Mammary epithelial cell (primary cell): ENCODE measurements around the gene PUSL1.

ENCODE experiments used
- CTCF ChIP-seq, 2 donors: IDR thresholded peaks in 1 of 2; conservative IDR thresholded peaks in 1 of 2; 2 replicates each; pipeline ENCODE4 v1.5.1; 2011 to 2012; ENCODE audit warnings: inconsistent platforms in 2 of 2, low read length in 2 of 2, mild to moderate bottlenecking in 2 of 2, control low read depth in 1 of 2, low read depth in 1 of 2; ENCODE audit not compliant: insufficient read depth in 1 of 2; ENCODE audit errors: extremely low read depth in 1 of 2
- EZH2 ChIP-seq: IDR thresholded peaks from 2 replicates; pipeline ENCODE4 v1.6.1; 2012; ENCODE audit warnings: low read length, inconsistent platforms, borderline replicate concordance

DNA sequence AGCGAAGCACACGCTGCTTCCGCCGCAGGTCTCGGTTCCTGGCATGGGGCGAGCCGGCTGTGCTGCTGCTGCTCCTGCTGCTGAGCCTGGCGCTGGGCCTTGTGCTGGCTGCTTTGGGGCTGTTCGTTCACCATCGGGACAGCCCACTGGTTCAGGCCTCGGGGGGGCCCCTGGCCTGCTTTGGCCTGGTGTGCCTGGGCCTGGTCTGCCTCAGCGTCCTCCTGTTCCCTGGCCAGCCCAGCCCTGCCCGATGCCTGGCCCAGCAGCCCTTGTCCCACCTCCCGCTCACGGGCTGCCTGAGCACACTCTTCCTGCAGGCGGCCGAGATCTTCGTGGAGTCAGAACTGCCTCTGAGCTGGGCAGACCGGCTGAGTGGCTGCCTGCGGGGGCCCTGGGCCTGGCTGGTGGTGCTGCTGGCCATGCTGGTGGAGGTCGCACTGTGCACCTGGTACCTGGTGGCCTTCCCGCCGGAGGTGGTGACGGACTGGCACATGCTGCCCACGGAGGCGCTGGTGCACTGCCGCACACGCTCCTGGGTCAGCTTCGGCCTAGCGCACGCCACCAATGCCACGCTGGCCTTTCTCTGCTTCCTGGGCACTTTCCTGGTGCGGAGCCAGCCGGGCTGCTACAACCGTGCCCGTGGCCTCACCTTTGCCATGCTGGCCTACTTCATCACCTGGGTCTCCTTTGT lies 25.3 kb downstream of the PUSL1 start:
- TF ChIP-seq CTCF (conservative IDR thresholded peaks at IDR 0.05 in 1 of 2, IDR thresholded peaks at IDR 0.05 in 1 of 2; ENCODE audit: extremely low read depth in 1 of 2, insufficient read depth in 1 of 2, low read depth in 1 of 2, low read length in 2 of 2) (no peak), EZH2 (no peak)
